ENCODE results near the gene INPP5F. TPM values are rescaled to one million over a fixed set of nuclear protein-coding genes. Genes with fewer than 3 reads are reported as not detected.

INPP5F gene
- total RNA-seq, 1 donor from 2014 or later, result 10.6 TPM

DNA sequence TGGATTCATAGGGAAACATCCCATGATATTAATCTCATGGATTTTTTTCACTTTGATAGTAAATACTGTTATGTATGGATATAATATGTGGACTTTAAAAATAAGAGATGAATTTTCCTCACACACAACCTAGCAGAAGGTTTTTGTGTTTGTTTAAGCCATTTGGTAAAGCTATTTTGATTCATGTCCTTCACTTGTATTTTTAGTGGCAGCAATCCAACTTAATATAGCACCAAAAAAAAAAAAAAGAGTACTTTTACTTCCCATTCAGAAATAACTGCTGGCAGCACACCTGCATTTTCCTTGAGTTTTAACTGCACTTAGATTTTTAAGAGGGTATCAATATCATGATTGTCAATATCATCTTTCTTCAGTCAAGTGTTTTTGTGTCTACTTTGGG lies 86.8 kb downstream of the INPP5F start:
- intact Hi-C loops (cut with micrococcal nuclease), result no loop called here

GRCh38 chr10:119815671-119816070 lies 89.8 kb downstream of the INPP5F start:
- intact Hi-C loops (cut with micrococcal nuclease), result no loop called here

- intact Hi-C loops (cut with micrococcal nuclease), result no loop called here
Observed at GRCh38 chr10:119817991-119818888, 92.4 kb downstream of the INPP5F start.

DNA sequence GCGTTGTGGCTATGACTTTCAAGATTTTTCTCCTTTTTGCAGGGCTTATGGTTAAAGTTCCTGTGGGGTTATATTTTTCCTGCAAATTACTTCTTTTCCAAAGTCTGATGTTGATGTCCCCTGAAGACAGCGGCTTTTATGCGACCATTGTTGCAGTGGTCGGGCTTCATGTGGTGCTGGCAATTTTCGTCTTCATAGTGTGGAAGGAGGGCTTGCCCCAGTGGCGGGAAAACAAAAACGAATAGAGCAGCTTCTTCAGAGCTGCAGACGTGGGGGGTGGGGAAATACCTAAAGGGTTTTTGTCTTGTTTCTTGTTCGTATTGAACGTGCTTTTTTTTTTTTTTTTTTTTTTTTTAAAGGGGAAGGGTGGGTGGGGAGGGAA lies 93.0 kb downstream of the INPP5F start:
- intact Hi-C loops (cut with micrococcal nuclease), result no loop called here

GRCh38 chr10:119821182-119821581 lies 95.3 kb downstream of the INPP5F start:
- intact Hi-C loops (cut with micrococcal nuclease), result no loop called here

GRCh38 chr10:119824299-119824698 lies 98.4 kb downstream of the INPP5F start:
- intact Hi-C loops (cut with micrococcal nuclease), result no loop called here

- intact Hi-C loops (cut with micrococcal nuclease), result no loop called here
Observed at GRCh38 chr10:119826771-119827170, 100.9 kb downstream of the INPP5F start.

- intact Hi-C loops (cut with micrococcal nuclease), result no loop called here
Observed at GRCh38 chr10:119827430-119827829, 101.6 kb downstream of the INPP5F start.

- intact Hi-C loops (cut with micrococcal nuclease), result no loop called here
Observed at GRCh38 chr10:119829429-119829828, 103.6 kb downstream of the INPP5F start.

GRCh38 chr10:119830851-119831250 lies 105.0 kb downstream of the INPP5F start:
- intact Hi-C loops (cut with micrococcal nuclease), result no loop called here

DNA sequence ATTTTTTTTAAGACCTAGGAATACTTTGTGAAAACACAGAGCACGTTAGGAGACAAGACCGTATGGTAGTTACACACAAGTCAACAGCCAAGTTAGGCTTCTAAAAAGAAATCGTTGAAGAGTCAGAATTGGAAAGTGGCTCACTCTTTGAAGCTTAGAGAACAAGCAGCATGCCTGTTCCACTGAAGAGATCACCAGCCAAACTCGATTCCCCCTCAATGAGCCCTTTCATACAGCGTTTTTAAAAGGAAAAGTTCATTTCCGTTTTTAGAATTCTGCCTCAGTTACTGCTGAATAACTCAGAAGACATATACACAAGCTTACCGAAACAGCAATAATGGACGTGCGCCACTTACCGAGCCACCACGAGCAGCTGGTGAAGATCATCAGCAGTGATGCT lies 105.8 kb downstream of the INPP5F start:
- intact Hi-C loops (cut with micrococcal nuclease), result no loop called here

DNA sequence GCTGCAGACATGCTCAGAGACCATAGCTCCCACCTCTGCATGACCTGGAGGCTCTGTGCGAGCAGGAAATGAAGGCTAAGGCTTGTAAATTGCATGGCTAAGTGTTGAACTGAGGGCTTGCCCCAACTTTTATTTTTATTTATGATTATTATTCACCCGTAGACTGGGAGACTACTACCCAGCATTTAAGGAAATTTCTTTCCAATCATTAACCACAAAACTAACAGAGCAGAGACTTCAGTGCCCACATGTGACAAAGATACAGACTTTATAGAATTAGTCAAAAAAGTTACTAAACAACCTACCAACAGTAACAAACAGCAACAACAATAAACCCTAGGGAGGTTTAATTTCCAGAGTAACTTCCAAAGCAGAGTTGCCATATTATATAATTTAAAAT lies 107.1 kb downstream of the INPP5F start:
- intact Hi-C loops (cut with micrococcal nuclease), result no loop called here

GRCh38 chr10:119834188-119834587 lies 108.3 kb downstream of the INPP5F start:
- intact Hi-C loops (cut with micrococcal nuclease), result no loop called here

DNA sequence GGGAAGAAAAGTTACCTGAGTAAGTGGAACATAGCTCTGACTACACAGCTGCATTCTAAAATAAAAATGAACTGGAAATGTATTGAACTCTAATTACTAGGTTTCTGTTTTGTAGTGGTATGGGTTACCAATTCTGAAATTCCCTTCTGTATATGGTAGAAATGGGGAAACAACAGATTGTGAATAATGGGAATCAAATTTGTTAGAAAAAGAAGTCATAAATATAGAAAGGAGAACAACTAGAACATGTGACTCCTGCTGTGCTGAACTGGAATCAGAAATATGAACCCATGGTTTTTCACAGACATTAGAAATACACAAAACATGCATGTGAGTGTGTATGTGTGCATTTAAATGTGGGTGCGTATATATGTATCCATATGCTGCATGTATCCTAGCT lies 119.8 kb downstream of the INPP5F start:
- intact Hi-C loops (cut with micrococcal nuclease), result no loop called here

GRCh38 chr10:119849031-119849789 lies 123.4 kb downstream of the INPP5F start:
- intact Hi-C loops (cut with micrococcal nuclease), result no loop called here

GRCh38 chr10:119849944-119850343 lies 124.1 kb downstream of the INPP5F start:
- intact Hi-C loops (cut with micrococcal nuclease), result no loop called here

DNA sequence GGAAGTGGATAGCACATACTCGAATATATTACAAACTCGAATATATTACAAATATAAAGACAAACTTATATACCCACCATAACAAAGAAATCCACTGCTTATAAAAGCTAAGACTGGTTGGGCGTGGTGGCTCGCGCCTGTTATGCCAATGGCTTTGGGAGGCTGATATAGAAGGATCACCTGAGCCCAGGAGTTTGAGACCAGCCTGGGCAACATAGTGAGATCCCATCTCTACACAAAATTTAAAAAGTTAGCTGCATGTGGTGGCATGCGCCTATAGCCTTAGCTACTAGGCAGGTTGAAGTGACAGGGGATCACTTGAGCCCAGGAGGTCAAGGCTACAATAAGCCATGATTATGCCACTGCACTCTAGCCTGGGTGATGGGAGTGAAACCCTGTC lies 126.4 kb downstream of the INPP5F start:
- intact Hi-C loops (cut with micrococcal nuclease), result no loop called here

DNA sequence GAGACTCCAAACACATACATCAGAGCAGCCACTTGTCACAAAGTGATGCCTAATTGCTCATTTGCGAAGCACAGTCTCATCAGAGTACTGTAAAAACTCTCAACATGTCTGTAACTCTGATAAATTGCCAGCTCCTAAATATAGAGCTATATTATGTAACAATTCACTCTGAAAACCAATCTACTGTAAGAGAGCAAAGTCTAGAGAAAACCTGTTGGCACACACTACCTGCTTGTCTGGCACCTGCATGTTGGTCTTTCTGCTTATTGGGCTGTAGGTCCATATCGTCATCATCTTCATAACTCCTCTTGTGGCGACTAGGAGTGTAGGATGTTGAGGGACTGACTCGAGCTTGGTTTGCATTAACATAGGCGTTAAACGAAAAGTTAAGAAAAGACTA lies 127.0 kb downstream of the INPP5F start:
- intact Hi-C loops (cut with micrococcal nuclease), result no loop called here

- intact Hi-C loops (cut with micrococcal nuclease), result no loop called here
Observed at GRCh38 chr10:119853574-119853973, 127.7 kb downstream of the INPP5F start.

GRCh38 chr10:119858063-119858462 lies 132.2 kb downstream of the INPP5F start:
- intact Hi-C loops (cut with micrococcal nuclease), result no loop called here

- intact Hi-C loops (cut with micrococcal nuclease), result loop anchor here (1.0 kb wide), 2 partner anchors 109 to 173 kb away; no protein-coding TSS in a partner anchor
Observed at GRCh38 chr10:119859420-119860258, 133.8 kb downstream of the INPP5F start.

Data from T-helper 2 cell treated with Interferon-gamma antibody and Interleukin-4, amounts not matched to agents 100 ng/mL and 5 ng/mL, for 36 hours (primary cell).